HG03558 (cell line): Measurements from ENCODE around the gene EBF3.

ENCODE experiments used
- ATAC-seq: cut with Tn5 transposase; IDR thresholded peaks from one replicate; pipeline ENCODE4 v1.9.1; 2021; ENCODE audit warnings: moderate number of reproducible peaks; ENCODE audit not compliant: unreplicated experiment; ENCODE audit errors: extremely low read depth

EBF3 gene

GRCh38 chr10:129812398-129812797, 151.7 kb downstream of the EBF3 start:
- no peak for ATAC-seq

GRCh38 chr10:129811208-129811607, 152.9 kb downstream of the EBF3 start:
- no peak for ATAC-seq

- no peak for ATAC-seq
These were observed 154.2 kb downstream of the EBF3 start for GRCh38 chr10:129809841-129810240.

GRCh38 chr10:129809431-129809830, 154.6 kb downstream of the EBF3 start:
- no peak for ATAC-seq

- ATAC-seq = no peak
These were observed 155.7 kb downstream of the EBF3 start for GRCh38 chr10:129808092-129808983.

GRCh38 chr10:129807211-129807610, 156.9 kb downstream of the EBF3 start:
- no peak for ATAC-seq

- ATAC-seq = no peak
These were observed 163.2 kb downstream of the EBF3 start for GRCh38 chr10:129800796-129801340.

GRCh38 chr10:129799942-129800341, 164.1 kb downstream of the EBF3 start:
- ATAC-seq = no peak

GRCh38 chr10:129796710-129797420, 167.2 kb downstream of the EBF3 start:
- ATAC-seq = no peak

- ATAC-seq = no peak
These were observed 170.1 kb downstream of the EBF3 start for GRCh38 chr10:129793996-129794395.

GRCh38 chr10:129793479-129793878, 170.6 kb downstream of the EBF3 start:
- no peak for ATAC-seq

- no peak for ATAC-seq
These were observed 171.2 kb downstream of the EBF3 start for GRCh38 chr10:129792864-129793263.

GRCh38 chr10:129792141-129792540, 171.9 kb downstream of the EBF3 start:
- no peak for ATAC-seq

GRCh38 chr10:129790715-129791446, 173.2 kb downstream of the EBF3 start:
- ATAC-seq = no peak

- ATAC-seq = no peak
These were observed 175.9 kb downstream of the EBF3 start for GRCh38 chr10:129788215-129788614.

GRCh38 chr10:129787557-129787956, 176.5 kb downstream of the EBF3 start:
- no peak for ATAC-seq

GRCh38 chr10:129786216-129786615, 177.9 kb downstream of the EBF3 start:
- ATAC-seq = no peak

GRCh38 chr10:129785536-129785981, 178.5 kb downstream of the EBF3 start:
- no peak for ATAC-seq
